Stomach (tissue), 4 donors: ENCODE measurements around the gene SAPCD1.

Experiments used
- CTCF ChIP-seq, 7 experiments: fragments of 450-650 bp in 4 of 7; fragments of 200-600 bp in 3 of 7; sonication (generic) in 3 of 7; IDR thresholded peaks; one replicate each; pipeline ENCODE4 v1.5.1; 2016 to 2019; ENCODE audit warnings: antibody characterized with exemption in 7 of 7, control low read depth in 2 of 7, mild to moderate bottlenecking in 1 of 7
- POLR2A ChIP-seq, 4 donors: fragments of 450-650 bp; IDR thresholded peaks; one replicate each; pipeline ENCODE4 v1.6.1; 2016; ENCODE audit warnings: antibody characterized with exemption in 4 of 4, control low read depth in 2 of 4, mild to moderate bottlenecking in 1 of 4, moderate library complexity in 1 of 4
- POLR2AphosphoS5 ChIP-seq, 3 donors: sonication (generic); formaldehyde crosslinking; IDR thresholded peaks; one replicate each; pipeline ENCODE4 v1.6.1; 2016; ENCODE audit warnings: antibody characterized with exemption in 3 of 3

DNA sequence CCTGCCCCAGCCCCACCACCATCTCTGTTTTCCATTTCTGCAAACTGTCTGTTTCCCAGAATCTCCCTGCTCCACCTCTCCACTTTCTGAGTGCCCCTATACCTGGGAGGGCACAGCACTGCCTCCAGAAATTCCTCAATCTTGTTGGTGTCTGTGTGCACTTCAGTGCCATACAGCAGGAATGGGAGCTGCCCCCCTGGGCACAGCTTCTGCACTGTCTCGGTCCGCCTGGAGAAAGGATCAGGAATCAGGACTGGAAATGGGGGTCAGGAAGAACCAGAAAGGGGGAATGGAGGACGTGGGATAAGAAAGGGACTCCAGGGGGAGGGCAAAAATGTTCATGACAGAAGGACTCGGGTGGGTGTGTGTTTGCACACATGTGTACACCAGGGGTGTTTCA lies 28.7 kb upstream of the SAPCD1 start:
- TF ChIP-seq CTCF (IDR thresholded peaks at IDR 0.05) (no peak), POLR2AphosphoS5 (IDR thresholded peaks at IDR 0.05) (no peak), POLR2A (IDR thresholded peaks at IDR 0.05) (no peak)
